Activated CD4-positive, alpha-beta T cell treated with anti-CD3 and anti-CD28 coated beads, Interleukin-2, amount 50 U/mL, for 16 hours (primary cell): ENCODE measurements around the gene AXL.

ENCODE experiments used
- DNase-seq: peaks from one replicate; pipeline ENCODE4 v3.0.0-alpha.2; 2020

The AXL gene

GRCh38 chr19:41310033-41310831, 91.2 kb downstream of the AXL start, which contains the start of gene CCDC97:
Gene CCDC97, plus strand, starts transcription at chr19:41310172. Its CDS starts 139 bp downstream, at chr19:41310311.
- peak; percentile 90 for DNase-seq

- DNase-seq, result no peak
Measured at GRCh38 chr19:41311072-41311471, 92.0 kb downstream of the AXL start.
